Transverse colon (tissue), 4 donors: ENCODE results near the gene KPRP. TPM values are rescaled to one million over a fixed set of nuclear protein-coding genes. Genes with fewer than 3 reads are reported as not detected.

Source experiments
- DNase-seq: peaks from one replicate; pipeline ENCODE4 v3.0.0-alpha.2; 2019
- H3K27ac ChIP-seq, 4 donors: fragments of 200-600 bp; sonication (generic); 2 replicates each; pipeline ENCODE4 v1.5.1; 2016 to 2018; ENCODE audit warnings: inconsistent platforms in 4 of 4
- H3K27me3 ChIP-seq: fragments of 200-600 bp; sonication (generic); 2 replicates; pipeline ENCODE4 v1.5.1; 2017; ENCODE audit warnings: inconsistent platforms
- H3K36me3 ChIP-seq, 4 donors: fragments of 200-600 bp; sonication (generic); 2 replicates each; pipeline ENCODE4 v1.5.1; 2017 to 2019; ENCODE audit warnings: inconsistent platforms in 4 of 4
- H3K4me1 ChIP-seq, 4 donors: fragments of 200-600 bp; sonication (generic); 2 replicates each; pipeline ENCODE4 v1.5.1; 2017 to 2020; ENCODE audit warnings: inconsistent platforms in 4 of 4
- H3K4me3 ChIP-seq, 4 donors: fragments of 200-600 bp; sonication (generic); 1 replicate in 1 of 4; 2 replicates in 3 of 4; pipeline versions ENCODE4 v1.5.1 to v1.6.1; 2017 to 2019; ENCODE audit warnings: inconsistent platforms in 4 of 4
- H3K9me3 ChIP-seq, 2 donors: fragments of 200-600 bp; sonication (generic); 2 replicates each; pipeline ENCODE4 v1.5.1; 2017 to 2019; ENCODE audit warnings: inconsistent platforms in 2 of 2
- EP300 ChIP-seq: sonication (generic); formaldehyde crosslinking; IDR thresholded peaks from one replicate; pipeline ENCODE4 v1.6.1; 2017; ENCODE audit warnings: antibody characterized with exemption, low read depth
- POLR2A ChIP-seq: fragments of 450-650 bp; IDR thresholded peaks from one replicate; pipeline ENCODE4 v1.6.1; 2016; ENCODE audit warnings: antibody characterized with exemption, mild to moderate bottlenecking, moderate library complexity
- POLR2AphosphoS5 ChIP-seq, 3 donors: sonication (generic); formaldehyde crosslinking; IDR thresholded peaks; one replicate each; pipeline ENCODE4 v1.6.1; 2016; ENCODE audit warnings: antibody characterized with exemption in 3 of 3
- WGBS, 2 donors: methylation state at CpG; one replicate each; pipeline ENCODE4 v1.1.5; 2018; ENCODE audit warnings: low coverage in 1 of 2; 5-methylcytosine and 5-hydroxymethylcytosine counted together
- in situ Hi-C, 4 donors: fragments of 200-750 bp; cut with MboI; loops; one replicate each; pipeline versions ENCODE4 v1.15.0 to v1.15.1; 2017; ENCODE audit warnings: low sequenced_read_pairs in 3 of 4, low pct_ligation_motif_present in 1 of 4, low pct_unique_long_range_greater_than_20kb in 1 of 4
- intact Hi-C: fragments of 100-400 bp; cut with DNase I; formaldehyde crosslinking; loops from one replicate; pipeline ENCODE4 v1.15.1; 2023; ENCODE audit warnings: low total_unique reads
- total RNA-seq, 4 donors: library from RNA; depleted of rRNA; stranded (reverse); fragments of >200 nt; gene quantifications; one replicate each; pipeline ENCODE4 v1.1.0, GENCODE V29; 2016
- TF ChIP-seq, protein P1 (sequence below), 5 experiments: fragments of 200-600 bp in 3 of 5; fragments of 450-650 bp in 2 of 5; sonication (generic) in 3 of 5; IDR thresholded peaks; 1 replicate in 2 of 5; 2 replicates in 3 of 5; pipeline ENCODE4 v1.5.1; 2016 to 2017; ENCODE audit warnings: antibody characterized with exemption in 5 of 5, inconsistent platforms in 3 of 5, mild to moderate bottlenecking in 2 of 5, moderate library complexity in 1 of 5

KPRP gene
- total RNA-seq, 4 donors from 2014 or later: not detected

DNA sequence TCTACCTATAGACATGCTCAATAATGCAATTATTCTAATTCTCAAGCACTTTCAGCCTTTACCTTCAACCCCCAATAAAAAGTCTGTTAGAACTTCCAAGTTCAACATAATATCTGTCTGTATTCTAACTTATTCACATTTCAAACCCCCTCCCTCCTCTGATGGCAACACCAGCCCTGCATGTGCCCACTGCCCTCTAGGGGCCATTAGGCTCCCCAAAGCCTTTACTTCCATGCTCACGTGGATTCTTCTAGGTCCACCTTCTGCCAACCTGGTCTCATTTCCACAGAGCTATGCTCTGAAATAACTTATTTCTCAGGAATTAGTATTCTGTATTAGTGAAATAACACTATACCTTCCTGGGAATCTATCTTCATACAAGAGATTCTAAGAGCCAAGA lies 22.2 kb upstream of the KPRP start:
- intact Hi-C loops: no loop called here

DNA sequence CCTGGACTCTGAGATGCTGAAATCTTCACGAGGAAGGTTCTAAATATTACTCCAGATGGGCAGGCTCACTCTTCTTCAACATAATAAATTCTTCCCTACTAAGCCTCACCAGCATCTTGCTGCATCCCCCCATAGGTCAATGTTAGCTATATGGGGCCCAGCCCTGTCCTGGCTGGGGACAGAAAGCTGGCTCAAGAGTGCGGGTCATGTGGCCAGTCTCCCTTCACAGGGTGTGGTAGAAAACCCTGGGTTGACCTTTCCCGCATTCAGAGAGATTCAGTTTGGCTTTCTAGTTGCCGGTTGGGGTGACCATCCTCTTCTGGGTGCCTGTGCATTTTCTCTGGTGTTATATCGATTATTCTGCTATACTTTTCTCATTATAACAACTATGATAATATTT lies 19.8 kb upstream of the KPRP start:
- 68 to 72% methylated on average over 4 to 5 of the region's 5 CpGs for WGBS, 2 donors
- Histone ChIP-seq H3K4me3 (no peak overlapping the region), H3K4me1 (no peaks in the 10 kb centered on the region), H3K9me3 (no peaks in the 10 kb centered on the region), H3K27me3 (no peaks in the 10 kb centered on the region), H3K27ac (no peak overlapping the region), H3K36me3 (no peaks in the 10 kb centered on the region)
- intact Hi-C loops: no loop called here
- in situ Hi-C loops: no loop called here
- TF ChIP-seq POLR2A (no peak), POLR2AphosphoS5 (IDR thresholded peaks at IDR 0.05) (no peak), EP300 (no peak)
- TF ChIP-seq, protein P1, sequence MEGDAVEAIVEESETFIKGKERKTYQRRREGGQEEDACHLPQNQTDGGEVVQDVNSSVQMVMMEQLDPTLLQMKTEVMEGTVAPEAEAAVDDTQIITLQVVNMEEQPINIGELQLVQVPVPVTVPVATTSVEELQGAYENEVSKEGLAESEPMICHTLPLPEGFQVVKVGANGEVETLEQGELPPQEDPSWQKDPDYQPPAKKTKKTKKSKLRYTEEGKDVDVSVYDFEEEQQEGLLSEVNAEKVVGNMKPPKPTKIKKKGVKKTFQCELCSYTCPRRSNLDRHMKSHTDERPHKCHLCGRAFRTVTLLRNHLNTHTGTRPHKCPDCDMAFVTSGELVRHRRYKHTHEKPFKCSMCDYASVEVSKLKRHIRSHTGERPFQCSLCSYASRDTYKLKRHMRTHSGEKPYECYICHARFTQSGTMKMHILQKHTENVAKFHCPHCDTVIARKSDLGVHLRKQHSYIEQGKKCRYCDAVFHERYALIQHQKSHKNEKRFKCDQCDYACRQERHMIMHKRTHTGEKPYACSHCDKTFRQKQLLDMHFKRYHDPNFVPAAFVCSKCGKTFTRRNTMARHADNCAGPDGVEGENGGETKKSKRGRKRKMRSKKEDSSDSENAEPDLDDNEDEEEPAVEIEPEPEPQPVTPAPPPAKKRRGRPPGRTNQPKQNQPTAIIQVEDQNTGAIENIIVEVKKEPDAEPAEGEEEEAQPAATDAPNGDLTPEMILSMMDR (IDR thresholded peaks at IDR 0.05): no peak
- DNase-seq: no peak

More for the DNA sequence above, 22.2 kb upstream of the KPRP start:
- DNase-seq: no peak
- 12 to 60% methylated on average over 1 of the region's 1 CpG for WGBS, 2 donors
- Histone ChIP-seq H3K27me3 (no peaks in the 10 kb centered on the region), H3K9me3 (no peaks in the 10 kb centered on the region), H3K4me3 (no peak overlapping the region), H3K27ac (no peak overlapping the region), H3K4me1 (no peaks in the 10 kb centered on the region), H3K36me3 (no peaks in the 10 kb centered on the region)
- in situ Hi-C loops: no loop called here
- TF ChIP-seq, protein P1 (IDR thresholded peaks at IDR 0.05): no peak
- no peak for TF ChIP-seq POLR2AphosphoS5 (IDR thresholded peaks at IDR 0.05)
- no peak for TF ChIP-seq EP300
- TF ChIP-seq POLR2A: no peak

- Histone ChIP-seq H3K36me3 (no peaks in the 10 kb centered on the region), H3K9me3 (no peaks in the 10 kb centered on the region), H3K27ac (no peak overlapping the region), H3K4me1 (no peaks in the 10 kb centered on the region), H3K4me3 (no peak overlapping the region), H3K27me3 (no peaks in the 10 kb centered on the region)
- intact Hi-C loops: no loop called here
- in situ Hi-C loops: no loop called here
- TF ChIP-seq POLR2AphosphoS5 (IDR thresholded peaks at IDR 0.05): no peak
- no peak for TF ChIP-seq POLR2A
- TF ChIP-seq EP300: no peak
- TF ChIP-seq, protein P1 (IDR thresholded peaks at IDR 0.05): no peak
- no peak for DNase-seq
- WGBS, 2 donors: 69 to 81% methylated on average over 2 to 3 of the region's 3 CpGs
These were observed 18.0 kb upstream of the KPRP start for GRCh38 chr1:152739841-152740240.

DNA sequence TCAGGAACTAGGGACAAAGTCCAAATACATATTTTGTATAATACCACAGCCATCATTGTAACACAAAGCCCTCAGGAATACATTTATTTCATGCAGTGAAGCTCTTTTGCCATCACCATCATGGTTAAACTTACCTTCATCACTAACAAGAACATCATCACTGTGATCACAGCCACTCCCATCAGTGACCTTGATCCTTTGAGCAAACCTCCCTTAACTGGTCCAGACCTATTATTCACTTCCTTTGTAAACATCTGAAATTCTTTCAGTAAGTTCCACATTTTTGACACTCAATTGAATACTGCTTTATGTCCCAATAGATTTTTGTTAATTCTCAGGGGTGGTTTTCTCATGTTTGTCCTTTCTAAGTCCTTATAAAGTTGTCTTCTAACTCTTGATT lies 16.2 kb upstream of the KPRP start:
- no peak for DNase-seq
- Histone ChIP-seq H3K4me1 (no peaks in the 10 kb centered on the region), H3K9me3 (no peaks in the 10 kb centered on the region), H3K4me3 (no peak overlapping the region), H3K27me3 (no peaks in the 10 kb centered on the region), H3K27ac (no peak overlapping the region), H3K36me3 (no peaks in the 10 kb centered on the region)
- in situ Hi-C loops: no loop called here
- intact Hi-C loops: no loop called here
- TF ChIP-seq, protein P1 (IDR thresholded peaks at IDR 0.05): no peak
- no peak for TF ChIP-seq POLR2AphosphoS5 (IDR thresholded peaks at IDR 0.05)
- TF ChIP-seq EP300: no peak
- TF ChIP-seq POLR2A: no peak
